GM12891 (cell line): ENCODE data around the gene SCYGR3.
"Not testable (repeated sequence)": the region's sequence is repeated elsewhere in the genome, so short reads cannot be mapped to it uniquely, and the experiment has no call there.

Source experiments
- DNase-seq: peaks from one replicate; pipeline ENCODE4 v3.0.0; 2011; ENCODE audit warnings: low spot score; ENCODE audit not compliant: insufficient read length
- FAIRE-seq: peaks from 2 replicates; lab custom pipeline; 2011; peaks lifted over from hg19 to GRCh38; lab: Jason Lieb, UNC
- PAX5 ChIP-seq: IDR thresholded peaks from 2 replicates; pipeline ENCODE4 v1.6.1; 2011; ENCODE audit warnings: low read length, moderate library complexity, mild to moderate bottlenecking; ENCODE audit not compliant: insufficient read depth, severe bottlenecking
- POLR2A ChIP-seq: IDR thresholded peaks from 2 replicates; pipeline ENCODE4 v1.6.1; 2011; ENCODE audit warnings: low read depth, low read length, control low read depth
- POLR2AphosphoS5 ChIP-seq: IDR thresholded peaks from 2 replicates; pipeline ENCODE4 v1.6.1; 2011; ENCODE audit warnings: low read depth, low read length, control low read depth
- POU2F2 ChIP-seq: IDR thresholded peaks from 2 replicates; pipeline ENCODE4 v1.6.1; 2011; ENCODE audit warnings: low read depth, mild to moderate bottlenecking, control low read depth, low read length, moderate library complexity
- SPI1 ChIP-seq: IDR thresholded peaks from 2 replicates; pipeline ENCODE4 v1.6.1; 2011; ENCODE audit warnings: low read depth, low read length, control low read depth
- TAF1 ChIP-seq: IDR thresholded peaks from 2 replicates; pipeline ENCODE4 v1.6.1; 2011; ENCODE audit warnings: low read depth, low read length, control low read depth

The SCYGR3 gene

GRCh38 chr2:227615181-227615580 lies 541 bp upstream of the SCYGR3 start:
- no peak for TF ChIP-seq TAF1
- no peak for TF ChIP-seq PAX5
- no peak for TF ChIP-seq POLR2AphosphoS5
- no peak for TF ChIP-seq POU2F2
- TF ChIP-seq POLR2A = no peak
- no peak for TF ChIP-seq SPI1
- DNase-seq (no peak), FAIRE-seq (no peak)

GRCh38 chr2:227614246-227614645 lies 394 bp downstream of the SCYGR3 start:
- no peak for TF ChIP-seq POLR2AphosphoS5
- TF ChIP-seq SPI1 = no peak
- TF ChIP-seq POLR2A = no peak
- no peak for TF ChIP-seq PAX5
- TF ChIP-seq TAF1 = no peak
- no peak for TF ChIP-seq POU2F2
- DNase-seq (no peak), FAIRE-seq (no peak)

- DNase-seq (no peak), FAIRE-seq (peak; percentile 31)
- no peak for TF ChIP-seq POLR2A
- TF ChIP-seq TAF1 = no peak
- TF ChIP-seq SPI1 = no peak
Observed at GRCh38 chr2:227613272-227613660, 1.4 kb downstream of the SCYGR3 start.

GRCh38 chr2:227612546-227613271 lies 1.9 kb downstream of the SCYGR3 start:
- FAIRE-seq = peak; percentile 40
- no peak for DNase-seq
- TF ChIP-seq PAX5 = no peak

GRCh38 chr2:227610123-227610522 lies 4.5 kb downstream of the SCYGR3 start:
- TF ChIP-seq TAF1 = no peak
- no peak for TF ChIP-seq PAX5
- no peak for FAIRE-seq
- DNase-seq = no peak

- FAIRE-seq (peak; percentile 5), DNase-seq (no peak)
- TF ChIP-seq TAF1 (no peak), SPI1 (peak; percentile 50)
Observed at GRCh38 chr2:227608561-227609338, 5.9 kb downstream of the SCYGR3 start.

GRCh38 chr2:227607941-227608340 lies 6.7 kb downstream of the SCYGR3 start:
- TF ChIP-seq POLR2AphosphoS5 (no peak), TAF1 (no peak), SPI1 (no peak), POU2F2 (no peak)
- FAIRE-seq (no peak), DNase-seq (no peak)

GRCh38 chr2:227606476-227606875 lies 8.2 kb downstream of the SCYGR3 start:
- no peak for DNase-seq
- TF ChIP-seq POU2F2 (no peak), TAF1 (no peak), SPI1 (no peak), POLR2A (no peak), PAX5 (no peak), POLR2AphosphoS5 (no peak)
- no peak for FAIRE-seq

GRCh38 chr2:227602358-227602757 lies 12.3 kb downstream of the SCYGR3 start:
- TF ChIP-seq POLR2AphosphoS5 (no peak), SPI1 (no peak), POU2F2 (no peak), PAX5 (no peak), POLR2A (no peak), TAF1 (no peak)
- DNase-seq (no peak), FAIRE-seq (no peak)

- DNase-seq = not testable (repeated sequence)
- peak; percentile 33 for FAIRE-seq
Observed at GRCh38 chr2:227598835-227599503, 15.7 kb downstream of the SCYGR3 start, which contains the start of gene SCYGR2. Gene SCYGR2 (plus strand): TSS chr2:227598893. CDS start chr2:227598893, 0 bp downstream.

- DNase-seq = no peak
- no peak for TF ChIP-seq TAF1
- TF ChIP-seq SPI1 = no peak
- TF ChIP-seq POLR2A = no peak
- TF ChIP-seq POLR2AphosphoS5 = no peak
- TF ChIP-seq PAX5 = no peak
- TF ChIP-seq POU2F2 = no peak
- FAIRE-seq = no peak
Observed at GRCh38 chr2:227597998-227598397, 16.6 kb downstream of the SCYGR3 start.
